M059J (cell line): ENCODE measurements around the gene GRIK1. TPM values are rescaled to one million over a fixed set of nuclear protein-coding genes. Genes with fewer than 3 reads are reported as not detected.

Experiments
- DNase-seq: peaks from one replicate; pipeline ENCODE4 v3.0.0-alpha.2; 2012; ENCODE audit warnings: low read depth
- total RNA-seq: library from RNA; depleted of rRNA; stranded (reverse); fragments of >200 nt; shearing (Covaris generic); gene quantifications from 2 replicates; pipeline ENCODE4 v1.2.3, GENCODE V29; 2014

The GRIK1 gene
- total RNA-seq, 1 experiment from 2014 or later: not detected

DNA sequence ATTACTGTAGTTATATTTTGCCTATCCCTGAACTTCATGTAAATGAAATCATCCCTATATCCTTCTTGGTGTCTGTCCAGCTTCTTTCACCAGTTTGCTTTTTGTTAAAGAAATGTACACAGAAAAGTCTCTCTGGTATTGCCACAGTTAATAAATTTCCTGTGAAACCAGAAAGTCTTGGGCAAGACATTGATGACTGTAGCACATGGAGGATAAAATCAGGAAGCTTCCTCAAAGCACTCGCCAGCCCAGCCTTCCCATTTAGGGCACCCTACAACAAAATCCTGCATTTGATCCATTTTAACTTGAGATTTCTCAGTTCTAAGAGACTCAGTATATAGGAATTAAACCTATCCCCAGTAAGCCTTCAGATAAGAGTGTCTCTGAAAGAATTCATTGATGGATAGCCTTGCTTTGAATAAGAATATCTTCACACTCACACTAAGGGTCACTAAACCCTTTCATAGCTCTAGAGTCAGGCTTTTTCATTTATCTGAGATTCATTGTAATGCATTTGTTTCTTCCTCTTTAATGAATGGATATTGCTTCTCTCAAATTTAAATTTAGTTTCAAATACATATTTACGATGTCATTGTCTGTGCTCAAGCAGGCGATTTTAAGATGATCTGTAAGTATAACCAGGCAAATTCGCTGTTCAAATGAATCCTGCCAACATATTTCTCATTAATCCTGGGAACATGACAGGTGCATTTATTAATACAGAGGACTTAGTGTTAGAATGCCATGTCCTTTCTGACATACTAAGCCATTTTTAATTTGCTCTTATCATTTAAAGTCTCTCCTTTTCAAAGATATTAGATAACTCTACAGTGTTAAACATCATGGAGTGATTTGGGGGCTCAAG lies 153.1 kb downstream of the GRIK1 start:
- DNase-seq: no peak

DNA sequence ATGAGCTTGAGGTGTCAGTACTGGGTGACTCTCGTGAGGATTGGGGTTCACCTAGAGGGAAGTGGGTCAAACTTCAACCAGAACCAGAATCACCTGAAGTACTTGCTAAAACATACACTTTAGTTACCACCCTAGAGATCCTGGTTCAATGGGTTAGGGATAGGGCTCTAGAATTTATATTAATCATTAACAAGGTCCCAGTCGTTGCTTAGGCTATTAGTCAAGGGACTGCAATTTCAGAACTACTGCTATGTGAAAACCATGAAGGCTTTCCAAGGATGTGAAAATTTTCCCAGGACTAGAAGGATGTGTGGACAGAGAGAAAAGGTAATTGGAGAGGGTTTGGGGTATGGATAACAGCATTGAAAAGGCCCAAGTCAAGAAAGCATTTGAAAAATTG lies 162.6 kb downstream of the GRIK1 start:
- no peak for DNase-seq

DNA sequence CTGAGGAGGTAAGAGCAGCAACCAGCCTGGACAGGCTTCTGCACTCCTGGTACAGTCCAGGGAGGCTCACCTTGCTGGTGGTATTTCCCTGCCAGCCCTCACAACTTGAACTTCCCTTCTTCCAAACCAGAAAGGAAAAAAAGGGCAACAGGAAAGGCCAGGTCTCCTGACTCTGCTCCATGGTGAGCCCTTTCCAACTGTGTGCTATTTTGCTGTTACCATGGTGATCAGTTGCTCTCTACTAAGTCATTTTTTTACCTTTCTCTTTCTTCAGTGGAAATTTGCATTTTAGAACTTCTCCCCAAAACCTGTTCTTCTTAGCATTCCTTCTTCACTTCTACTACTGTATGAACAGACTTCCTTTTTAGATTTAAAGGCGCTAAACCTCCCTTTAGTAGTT lies 164.3 kb downstream of the GRIK1 start:
- DNase-seq: no peak

GRCh38 chr21:29771491-29772066 lies 168.2 kb downstream of the GRIK1 start:
- DNase-seq: no peak

DNA sequence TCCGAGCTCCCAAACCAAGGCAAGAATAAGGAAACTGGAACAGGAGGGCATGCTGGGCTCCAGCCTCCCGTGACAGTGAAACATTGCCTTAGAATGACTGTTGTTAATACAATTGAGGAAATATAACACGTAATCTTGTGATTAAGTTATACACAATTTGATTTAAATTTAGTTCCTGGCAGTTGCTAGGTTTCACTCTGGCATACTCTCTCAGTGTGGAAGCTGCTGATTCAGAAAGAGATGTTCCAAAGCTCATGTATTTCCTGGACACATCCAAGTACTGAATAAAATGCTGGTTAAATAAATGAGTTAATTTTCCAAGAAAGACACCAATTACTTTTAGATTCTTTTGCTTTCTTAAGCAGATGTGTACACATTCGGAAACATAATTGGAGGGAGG lies 176.1 kb downstream of the GRIK1 start:
- DNase-seq: no peak

DNA sequence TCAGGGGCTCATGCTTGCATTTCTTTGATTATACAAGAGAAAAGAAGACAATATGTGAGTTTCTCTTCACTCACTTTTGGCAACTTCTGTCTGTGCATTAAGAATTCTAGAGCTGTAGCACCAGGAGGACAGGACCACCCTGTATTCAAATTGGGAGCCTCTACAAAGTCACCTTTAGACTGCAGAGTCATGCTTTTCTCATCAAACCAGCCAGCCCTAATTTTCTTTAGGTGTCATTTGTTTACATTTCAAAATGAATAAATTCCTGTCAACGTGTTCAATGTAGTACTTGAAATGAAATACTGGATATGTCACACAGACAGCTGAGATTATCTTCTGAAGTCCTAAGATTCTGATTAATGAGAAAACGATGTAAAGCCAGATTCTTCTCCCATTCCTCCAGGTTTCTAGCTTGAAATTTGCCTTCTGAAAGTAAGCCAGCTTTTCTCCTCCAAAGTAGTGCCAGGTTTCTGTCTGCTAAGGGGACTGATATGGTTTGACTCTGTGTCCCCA lies 177.2 kb downstream of the GRIK1 start:
- DNase-seq: no peak

- DNase-seq: peak; percentile 17
These were observed 186.6 kb downstream of the GRIK1 start for GRCh38 chr21:29753216-29753615.

- DNase-seq: no peak
These were observed 188.2 kb downstream of the GRIK1 start for GRCh38 chr21:29751473-29752185.

DNA sequence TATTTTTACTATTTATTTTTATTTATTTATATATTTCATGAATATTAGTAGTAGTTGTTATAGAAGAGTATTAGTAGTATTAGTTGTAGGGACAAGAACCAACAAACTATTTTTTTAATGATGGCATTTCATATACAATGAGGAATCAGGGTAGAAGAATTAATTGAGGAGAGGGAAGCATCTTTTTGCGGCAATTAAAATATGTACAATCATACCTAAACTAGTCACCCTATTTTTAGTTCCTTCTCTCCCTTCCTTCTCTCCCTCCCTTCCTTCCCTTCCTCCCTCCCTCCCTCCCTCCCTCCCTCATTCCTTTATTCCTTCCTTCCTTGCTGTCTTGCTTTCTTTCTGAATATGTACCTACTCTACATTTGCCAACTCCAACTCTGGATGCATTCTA lies 189.8 kb downstream of the GRIK1 start:
- no peak for DNase-seq

DNA sequence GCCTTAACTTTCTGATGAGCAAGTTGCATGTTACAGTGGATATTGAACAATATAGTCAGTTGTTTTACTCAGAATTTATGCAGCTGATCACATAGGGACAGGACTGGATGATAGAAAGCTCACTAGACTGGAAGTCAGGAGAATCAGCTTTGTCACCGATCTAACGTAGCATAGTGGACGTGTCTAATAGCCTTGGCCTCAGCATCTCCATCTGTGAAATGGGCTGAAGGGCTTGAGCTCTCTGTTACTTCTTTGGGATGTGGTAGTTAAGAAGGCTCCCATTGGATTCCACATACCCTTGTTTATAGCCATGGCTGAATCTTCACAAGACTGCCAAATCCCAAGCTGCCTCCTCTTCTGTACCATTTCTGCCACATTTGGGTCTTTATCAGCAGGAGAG lies 190.6 kb downstream of the GRIK1 start:
- DNase-seq: no peak

DNA sequence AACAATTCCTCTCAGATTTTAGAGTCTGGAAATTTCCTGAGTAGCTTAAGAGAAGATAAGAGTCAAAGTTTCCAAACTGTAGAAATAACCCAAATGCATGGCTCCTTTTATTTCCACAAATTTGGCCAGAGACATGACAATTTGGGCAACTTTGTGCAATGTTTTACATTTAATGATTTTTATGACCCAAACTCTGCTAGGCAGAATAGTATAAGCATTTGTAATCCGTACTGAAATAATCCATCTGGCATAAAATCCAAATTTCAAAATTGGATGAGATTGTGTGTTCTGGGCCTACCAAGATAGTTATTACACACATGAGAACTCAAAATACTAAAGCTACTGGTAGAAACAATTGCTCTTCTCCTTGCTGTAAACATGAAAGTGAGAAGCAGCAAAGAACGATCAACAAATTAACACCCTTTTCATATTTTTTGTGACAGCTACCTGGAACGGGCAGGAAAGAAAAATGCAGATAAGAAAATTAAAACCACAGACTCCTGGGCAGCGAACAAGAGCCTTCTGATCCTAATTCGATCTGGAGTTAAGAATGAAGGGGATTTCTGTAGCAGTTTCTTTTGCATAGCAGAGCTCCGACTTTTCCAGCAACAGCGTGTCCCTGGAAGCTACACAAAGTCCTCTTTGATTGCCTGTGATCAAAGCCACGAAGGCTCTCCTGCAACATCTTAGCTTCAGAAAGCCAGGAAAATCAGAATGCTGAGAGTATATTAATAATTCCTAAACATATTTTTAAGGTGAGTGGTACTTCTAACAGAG lies 191.2 kb downstream of the GRIK1 start:
- no peak for DNase-seq

DNA sequence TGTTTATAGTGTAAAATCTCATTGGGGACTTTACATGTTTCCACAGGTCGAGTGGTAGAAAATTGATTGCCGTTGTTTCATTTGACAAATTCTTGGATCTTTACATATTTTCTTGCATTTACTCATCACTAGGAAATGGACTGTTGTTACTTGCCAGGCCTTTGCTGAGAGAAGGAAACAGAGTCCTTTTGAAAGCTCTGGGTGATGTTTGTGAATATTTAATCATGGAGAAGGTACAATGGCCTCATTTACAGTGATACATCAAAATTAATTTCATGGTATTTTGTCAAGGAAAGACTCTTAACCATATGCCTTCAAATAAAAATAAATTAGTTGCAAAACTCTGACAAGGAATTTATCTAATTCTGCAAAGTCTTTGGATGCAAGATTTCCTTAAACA lies 198.0 kb downstream of the GRIK1 start:
- no peak for DNase-seq

GRCh38 chr21:29739176-29739575 lies 200.6 kb downstream of the GRIK1 start:
- DNase-seq: no peak

GRCh38 chr21:29738730-29739129 lies 201.1 kb downstream of the GRIK1 start:
- no peak for DNase-seq

GRCh38 chr21:29737186-29737585 lies 202.6 kb downstream of the GRIK1 start:
- DNase-seq: no peak

GRCh38 chr21:29730281-29730680 lies 209.5 kb downstream of the GRIK1 start:
- no peak for DNase-seq

DNA sequence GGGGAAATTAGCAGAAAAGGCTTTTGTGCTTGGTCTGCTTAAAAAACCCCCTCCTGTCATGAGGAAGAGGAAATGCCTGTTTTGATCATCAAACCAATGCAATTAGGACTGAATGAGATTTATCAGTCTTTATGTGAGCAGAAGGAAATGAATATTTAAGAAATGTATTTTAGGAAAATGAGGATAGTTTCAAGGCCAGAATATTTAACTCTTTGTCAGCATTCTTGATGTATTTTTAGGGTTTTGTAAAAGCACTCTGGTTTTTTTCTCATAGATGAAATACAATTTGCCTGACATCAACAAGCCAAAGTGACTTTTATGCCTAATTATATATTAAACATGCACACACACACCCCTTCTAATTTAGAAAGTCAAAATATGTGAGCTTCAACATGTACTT lies 213.8 kb downstream of the GRIK1 start:
- no peak for DNase-seq

GRCh38 chr21:29725025-29725736 lies 214.6 kb downstream of the GRIK1 start:
- DNase-seq: no peak

GRCh38 chr21:29721964-29722363 lies 217.8 kb downstream of the GRIK1 start:
- DNase-seq: no peak

DNA sequence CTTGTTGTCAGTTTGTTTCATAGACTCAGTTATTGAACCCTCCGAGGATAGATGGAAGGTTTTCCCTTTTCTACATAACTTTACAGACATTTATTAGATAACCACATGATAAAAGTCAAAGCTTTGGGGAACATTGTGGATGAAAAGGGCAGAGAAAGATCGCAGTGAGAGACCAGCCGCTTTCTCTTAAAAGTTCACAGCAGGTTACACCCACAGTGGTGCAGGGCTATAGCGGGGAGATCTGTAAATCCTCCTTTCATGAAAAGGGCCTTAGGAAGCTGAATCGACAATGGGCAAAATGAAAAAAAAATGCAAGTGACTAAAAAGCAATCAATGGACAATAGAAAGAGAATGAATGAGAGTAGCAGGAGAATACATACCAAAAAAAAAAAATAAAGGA lies 218.6 kb downstream of the GRIK1 start:
- no peak for DNase-seq

- no peak for DNase-seq
These were observed 220.3 kb downstream of the GRIK1 start for GRCh38 chr21:29719521-29719920.
